Natural killer cell treated with Interleukin-12 subunit alpha and Interleukin-12 subunit beta and Interleukin-15 and Interleukin-18, amount 100 ng/mL, for 72 hours (primary cell): ENCODE measurements around the gene TLR6. TPM values are rescaled to one million over a fixed set of nuclear protein-coding genes. Genes with fewer than 3 reads are reported as not detected.
"Not testable (repeated sequence)": the region's sequence is repeated elsewhere in the genome, so short reads cannot be mapped to it uniquely, and the experiment has no call there.

Experiments
- ATAC-seq, 2 donors: fragments of 150-1000 bp; cut with Tn5 transposase in 1 of 2; sonication (Bioruptor Pico), chemical (Tn5 transposase) in 1 of 2; 2 replicates each; pipeline ENCODE4 v1.10.0; 2021
- DNase-seq: peaks from one replicate; pipeline ENCODE4 v3.0.0; 2022; ENCODE audit warnings: low spot score
- H3K27ac Mint-ChIP-seq, 2 donors: 1 replicate in 1 of 2; 2 replicates in 1 of 2; pipeline ENCODE4 v1.8.0; 2022; ENCODE audit warnings: mixed read lengths in 2 of 2, mild to moderate bottlenecking in 1 of 2, moderate library complexity in 1 of 2
- H3K27me3 Mint-ChIP-seq, 2 donors: 1 replicate in 1 of 2; 2 replicates in 1 of 2; pipeline ENCODE4 v1.8.0; 2022; ENCODE audit warnings: mixed read lengths in 2 of 2
- H3K36me3 Mint-ChIP-seq: one replicate; pipeline ENCODE4 v1.8.0; 2022; ENCODE audit warnings: mixed read lengths
- H3K4me1 Mint-ChIP-seq, 2 donors: 1 replicate in 1 of 2; 2 replicates in 1 of 2; pipeline ENCODE4 v1.8.0; 2022; ENCODE audit warnings: low read depth in 2 of 2, mixed read lengths in 2 of 2, mild to moderate bottlenecking in 1 of 2
- H3K4me3 Mint-ChIP-seq: one replicate; pipeline ENCODE4 v1.8.0; 2022; ENCODE audit warnings: mixed read lengths
- H3K9me3 Mint-ChIP-seq: 2 replicates; pipeline ENCODE4 v1.8.0; 2022; ENCODE audit warnings: mixed read lengths
- total RNA-seq, 2 donors: library from RNA; stranded (reverse); gene quantifications; one replicate each; pipeline ENCODE4 v1.2.3, GENCODE V29; 2022

The TLR6 gene
- total RNA-seq, 2 donors from 2014 or later: 4.4 to 4.5 TPM

DNA sequence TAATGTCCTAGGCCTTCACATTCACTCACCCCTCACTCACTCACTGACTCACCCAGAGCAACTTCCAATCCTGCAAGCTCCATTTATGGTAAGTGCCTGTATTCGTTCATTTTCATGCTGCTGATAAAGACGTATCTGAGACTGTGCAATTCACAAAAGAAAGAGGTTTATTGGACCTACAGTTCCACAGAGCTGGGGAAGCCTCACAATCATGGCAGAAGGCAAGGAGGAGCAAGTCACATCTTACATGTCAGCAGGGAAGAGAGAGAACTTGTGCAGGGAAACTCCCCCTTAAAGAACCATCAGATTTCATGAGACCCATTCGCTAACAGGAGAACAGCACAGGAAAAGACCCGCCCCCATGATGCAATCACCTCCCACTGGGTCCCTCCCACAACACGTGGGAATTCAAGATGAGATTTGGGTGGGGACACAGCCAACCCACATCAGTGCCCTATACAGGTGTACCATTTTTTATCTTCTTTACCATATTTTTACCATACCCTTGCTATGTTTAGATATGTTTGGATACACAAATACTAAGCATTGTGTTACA lies 33.8 kb downstream of the TLR6 start:
- ATAC-seq: no peak
- peaks cover 20 to 28% of the 10 kb centered on the region in 2 donors for H3K4me1 Mint-ChIP-seq

DNA sequence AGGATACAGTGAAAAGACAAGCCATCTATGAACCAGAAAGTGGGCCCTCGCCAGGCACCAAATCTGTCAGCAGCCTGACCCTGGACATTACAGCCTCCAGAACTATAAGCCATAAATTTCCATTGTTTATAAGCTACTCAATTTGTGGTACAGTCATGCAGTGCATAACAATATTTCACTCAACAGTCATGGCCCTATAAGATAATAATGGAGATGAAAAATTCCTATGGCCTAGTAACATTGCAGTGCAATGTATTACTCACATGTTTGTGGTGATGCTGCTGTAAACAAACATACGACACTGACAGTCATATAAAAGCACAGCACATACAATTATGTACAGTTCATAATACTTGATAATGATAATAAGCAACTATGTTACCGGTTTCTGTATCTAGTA lies 34.9 kb downstream of the TLR6 start:
- Mint-ChIP-seq H3K9me3 (peaks cover 3% of the 10 kb centered on the region), H3K4me3 (no peak overlapping the region), H3K27ac (no peak overlapping the region), H3K36me3 (peaks cover 16% of the 10 kb centered on the region), H3K4me1 (peaks cover 20 to 28% of the 10 kb centered on the region in 2 donors), H3K27me3 (no peaks in the 10 kb centered on the region)
- DNase-seq (no peak), ATAC-seq (no peak)

More for the DNA sequence above, 33.8 kb downstream of the TLR6 start:
- Mint-ChIP-seq H3K36me3 (peaks cover 16% of the 10 kb centered on the region), H3K9me3 (peaks cover 3% of the 10 kb centered on the region), H3K27ac (peak overlapping the region in 1 of 2 donors; percentile 25), H3K4me3 (no peak overlapping the region), H3K27me3 (no peaks in the 10 kb centered on the region)
- DNase-seq: no peak

DNA sequence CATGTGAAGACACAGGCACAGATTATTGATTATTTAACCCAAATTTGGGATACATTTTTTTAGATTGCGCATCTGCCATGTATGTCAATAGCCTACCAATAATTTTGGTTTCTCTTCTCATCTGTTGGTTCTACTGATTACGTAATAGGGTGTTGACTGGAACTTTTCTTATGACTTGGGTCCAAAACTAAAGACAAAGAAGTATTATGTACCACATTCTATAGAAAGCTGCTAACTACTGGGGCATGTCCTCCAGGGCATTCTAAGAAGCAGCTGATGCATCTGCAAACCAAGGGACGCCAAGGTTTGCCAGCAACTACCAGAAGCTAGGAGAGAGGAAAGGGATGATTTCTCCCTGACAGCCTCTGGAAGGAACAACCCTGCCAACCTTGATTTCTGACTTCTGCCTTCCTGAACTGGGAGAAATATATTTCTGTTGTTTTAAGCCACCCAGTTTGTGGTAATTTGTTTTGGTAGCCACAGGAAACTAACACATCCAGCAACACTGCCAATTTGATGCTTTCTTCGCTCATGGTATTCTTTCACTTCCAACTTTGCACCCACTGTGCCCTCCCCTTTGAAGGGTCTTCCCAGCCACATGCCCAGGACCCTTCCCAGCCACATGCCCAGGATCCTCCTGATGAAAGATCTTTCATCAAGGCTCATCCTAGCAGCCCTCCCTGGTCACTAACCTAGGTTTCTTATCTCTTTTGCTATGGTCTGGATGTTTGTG lies 36.1 kb downstream of the TLR6 start:
- ATAC-seq (peak; percentile 64 to 76), DNase-seq (no peak)
- H3K9me3 Mint-ChIP-seq: peaks cover 3% of the 10 kb centered on the region
- H3K27me3 Mint-ChIP-seq: no peaks in the 10 kb centered on the region
- H3K4me3 Mint-ChIP-seq: peak overlapping the region; percentile 72
- H3K36me3 Mint-ChIP-seq: peaks cover 19% of the 10 kb centered on the region
- peak overlapping the region; percentile 68 to 71 for H3K27ac Mint-ChIP-seq
- H3K4me1 Mint-ChIP-seq: peaks cover 20 to 28% of the 10 kb centered on the region in 2 donors

DNA sequence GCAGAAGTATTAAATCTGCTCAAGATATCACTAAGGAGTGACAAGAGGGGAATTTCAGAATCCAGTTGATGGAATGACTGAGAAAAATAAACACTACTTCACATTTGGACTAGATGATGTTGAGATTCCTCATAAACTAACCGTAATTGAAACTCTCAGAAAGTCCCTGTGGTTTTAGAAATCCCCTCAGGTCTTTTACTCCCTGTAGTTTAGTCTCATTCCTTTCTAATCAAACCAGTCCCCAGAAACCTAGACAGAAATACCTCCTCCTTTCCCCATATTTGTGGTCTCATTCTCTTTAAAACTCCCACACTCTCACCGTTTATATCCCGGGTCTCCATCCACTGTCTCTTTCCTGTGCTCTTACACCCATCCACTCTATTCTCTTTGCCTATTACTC lies 37.0 kb downstream of the TLR6 start:
- no peak for DNase-seq
- peak overlapping the region; percentile 68 to 71 for H3K27ac Mint-ChIP-seq
- ATAC-seq: peak; percentile 58 to 76
- H3K9me3 Mint-ChIP-seq: peaks cover 3% of the 10 kb centered on the region
- peaks cover 20 to 28% of the 10 kb centered on the region in 2 donors for H3K4me1 Mint-ChIP-seq
- H3K4me3 Mint-ChIP-seq: peak overlapping the region; percentile 72
- no peaks in the 10 kb centered on the region for H3K27me3 Mint-ChIP-seq
- peaks cover 19% of the 10 kb centered on the region for H3K36me3 Mint-ChIP-seq

DNA sequence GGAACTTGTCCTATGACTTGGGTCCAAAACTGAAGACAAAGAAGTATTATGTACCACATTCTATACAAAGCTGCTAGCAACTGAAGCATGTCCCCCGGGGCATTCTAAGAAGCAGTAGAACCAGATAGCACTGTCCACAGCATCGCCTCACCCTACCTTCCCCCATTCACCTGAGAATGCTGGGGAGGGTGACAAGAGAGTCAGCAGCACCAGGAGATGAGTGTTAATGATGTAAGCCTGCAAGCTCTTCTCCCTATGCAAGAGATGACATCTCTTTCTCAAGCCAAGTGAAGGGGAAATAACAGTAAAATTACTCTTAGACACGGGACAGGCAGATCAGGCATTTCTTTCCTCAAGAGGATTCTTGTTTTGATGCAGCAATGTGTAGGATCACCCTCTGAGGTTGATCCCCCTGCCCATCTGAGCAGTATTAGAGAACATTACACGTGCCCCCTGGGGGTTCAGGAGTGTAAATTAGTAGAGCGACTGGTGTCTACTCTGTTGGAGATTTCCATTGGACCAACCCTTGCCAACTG lies 38.1 kb downstream of the TLR6 start:
- H3K4me3 Mint-ChIP-seq: no peak overlapping the region
- no peak for DNase-seq
- no peaks in the 10 kb centered on the region for H3K27me3 Mint-ChIP-seq
- peak overlapping the region in 1 of 2 donors; percentile 35 for H3K27ac Mint-ChIP-seq
- H3K9me3 Mint-ChIP-seq: peaks cover 3% of the 10 kb centered on the region
- no peak for ATAC-seq
- H3K4me1 Mint-ChIP-seq: peaks cover 20 to 29% of the 10 kb centered on the region in 2 donors
- peaks cover 19% of the 10 kb centered on the region for H3K36me3 Mint-ChIP-seq

DNA sequence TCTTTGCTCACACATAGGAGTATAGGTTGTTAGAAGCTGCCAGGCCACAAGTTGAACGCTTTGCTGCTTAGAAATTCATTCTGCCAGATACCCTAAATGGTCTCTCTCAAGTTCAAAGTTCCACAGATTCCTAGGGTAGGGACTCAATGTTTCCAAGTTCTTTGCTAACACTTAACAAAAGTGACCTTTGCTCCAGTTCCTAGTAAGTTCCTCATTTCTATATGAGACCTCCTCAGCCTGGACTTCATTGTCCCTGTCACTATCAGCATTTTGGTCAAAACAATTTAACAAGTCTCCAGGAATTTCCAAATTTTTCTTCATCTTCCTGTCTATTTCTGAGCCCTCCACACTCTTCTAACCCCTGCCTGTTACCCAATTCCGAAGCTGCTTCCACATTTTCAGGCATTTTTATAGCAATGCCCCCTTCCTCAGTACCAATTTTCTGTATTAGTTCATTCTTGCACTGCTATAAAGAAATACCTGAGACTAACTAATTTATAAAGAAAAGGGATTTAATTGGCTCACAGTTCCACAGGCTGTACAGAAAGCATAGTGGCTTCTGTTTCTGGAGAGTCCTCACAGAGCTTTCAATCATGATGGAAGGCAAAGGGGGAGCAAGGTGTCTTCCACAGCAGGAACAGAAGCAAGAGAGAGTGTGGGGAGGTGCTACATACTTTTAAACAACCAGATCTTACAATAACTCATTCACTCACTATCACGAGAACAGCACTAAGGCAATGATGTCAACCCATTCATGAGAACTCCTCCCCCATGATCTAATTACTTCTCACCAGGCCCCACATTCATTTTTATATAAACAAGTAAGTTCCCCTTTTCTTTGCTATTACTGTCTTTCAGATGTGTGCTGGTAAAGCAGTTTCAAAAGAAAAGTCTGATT lies 40.5 kb downstream of the TLR6 start:
- no peaks in the 10 kb centered on the region for H3K27me3 Mint-ChIP-seq
- no peaks in the 10 kb centered on the region for H3K9me3 Mint-ChIP-seq
- peaks cover 8% of the 10 kb centered on the region for H3K36me3 Mint-ChIP-seq
- no peak for ATAC-seq
- H3K27ac Mint-ChIP-seq: no peak overlapping the region
- DNase-seq: no peak
- peaks cover 20 to 30% of the 10 kb centered on the region in 2 donors for H3K4me1 Mint-ChIP-seq
- H3K4me3 Mint-ChIP-seq: no peak overlapping the region

DNA sequence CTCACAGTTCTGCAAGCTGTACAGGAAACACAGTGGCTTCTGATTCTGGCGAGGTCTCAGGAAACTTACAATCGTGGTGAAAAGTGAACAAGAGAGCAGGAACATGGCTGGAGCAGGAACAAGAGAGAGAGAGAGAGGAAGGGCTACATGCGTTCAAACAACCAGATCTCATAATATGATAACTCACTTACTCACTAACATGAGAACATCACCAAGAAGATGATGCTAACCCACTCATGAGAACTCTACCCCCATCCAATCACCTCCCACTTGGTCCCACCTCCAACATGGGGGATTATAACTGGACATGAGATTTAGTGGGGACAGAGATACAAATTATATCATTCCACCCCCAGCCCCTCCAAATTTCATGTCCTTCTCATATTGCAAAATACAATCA lies 42.2 kb downstream of the TLR6 start:
- H3K4me3 Mint-ChIP-seq: no peak overlapping the region
- H3K27ac Mint-ChIP-seq: no peak overlapping the region
- ATAC-seq: no peak

DNA sequence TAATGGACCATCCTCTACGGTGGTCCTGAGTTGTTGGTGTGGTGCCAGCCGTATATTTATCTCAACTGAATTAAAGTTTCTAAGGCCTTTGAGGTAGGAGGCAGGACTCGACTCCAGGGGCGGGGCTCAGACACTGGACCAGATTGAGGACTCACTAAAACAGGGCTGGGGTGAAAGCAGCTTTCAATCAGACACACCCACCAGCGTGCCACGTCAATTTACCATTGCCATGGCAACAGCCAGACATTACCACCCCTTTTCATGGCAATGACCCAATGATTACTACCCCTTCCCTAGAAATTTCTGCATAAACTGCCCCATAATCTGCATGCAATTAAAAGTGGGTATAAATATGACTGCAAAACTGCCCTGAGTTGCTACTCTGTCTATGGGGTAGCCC lies 45.3 kb downstream of the TLR6 start:
- H3K27me3 Mint-ChIP-seq: no peaks in the 10 kb centered on the region
- no peak overlapping the region for H3K4me3 Mint-ChIP-seq
- H3K36me3 Mint-ChIP-seq: peaks cover 7% of the 10 kb centered on the region
- ATAC-seq (no peak), DNase-seq (no peak)
- H3K27ac Mint-ChIP-seq: no peak overlapping the region
- H3K4me1 Mint-ChIP-seq: peaks cover 0 to 5% of the 10 kb centered on the region in 2 donors
- H3K9me3 Mint-ChIP-seq: no peaks in the 10 kb centered on the region

More for the DNA sequence above, 42.2 kb downstream of the TLR6 start:
- DNase-seq: no peak
- peaks cover 4 to 14% of the 10 kb centered on the region in 2 donors for H3K4me1 Mint-ChIP-seq
- H3K36me3 Mint-ChIP-seq: peaks cover 8% of the 10 kb centered on the region
- H3K9me3 Mint-ChIP-seq: no peaks in the 10 kb centered on the region
- H3K27me3 Mint-ChIP-seq: no peaks in the 10 kb centered on the region

DNA sequence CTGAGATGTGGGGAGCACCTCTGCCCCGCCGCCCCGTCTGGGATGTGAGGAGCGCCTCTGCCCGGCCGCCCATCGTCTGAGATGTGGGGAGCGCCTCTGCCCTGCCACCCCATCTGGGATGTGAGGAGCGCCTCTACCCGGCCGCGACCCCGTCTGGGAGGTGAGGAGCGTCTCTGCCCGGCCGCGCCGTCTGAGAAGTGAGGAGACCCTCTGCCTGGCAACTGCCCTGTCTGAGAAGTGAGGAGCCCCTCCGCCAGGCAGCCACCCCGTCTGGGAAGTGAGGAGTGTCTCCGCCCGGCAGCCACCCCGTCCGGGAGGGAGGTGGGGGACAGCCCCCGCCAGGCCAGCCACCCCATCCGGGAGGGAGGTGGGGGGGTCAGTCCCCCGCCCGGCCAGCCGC lies 49.2 kb downstream of the TLR6 start:
- H3K27me3 Mint-ChIP-seq, H3K9me3 Mint-ChIP-seq, H3K4me3 Mint-ChIP-seq, DNase-seq, H3K27ac Mint-ChIP-seq, ATAC-seq: not testable (repeated sequence)
- Mint-ChIP-seq H3K36me3 (peaks cover 10% of the 10 kb centered on the region), H3K4me1 (peaks cover 23 to 34% of the 10 kb centered on the region in 2 donors)

DNA sequence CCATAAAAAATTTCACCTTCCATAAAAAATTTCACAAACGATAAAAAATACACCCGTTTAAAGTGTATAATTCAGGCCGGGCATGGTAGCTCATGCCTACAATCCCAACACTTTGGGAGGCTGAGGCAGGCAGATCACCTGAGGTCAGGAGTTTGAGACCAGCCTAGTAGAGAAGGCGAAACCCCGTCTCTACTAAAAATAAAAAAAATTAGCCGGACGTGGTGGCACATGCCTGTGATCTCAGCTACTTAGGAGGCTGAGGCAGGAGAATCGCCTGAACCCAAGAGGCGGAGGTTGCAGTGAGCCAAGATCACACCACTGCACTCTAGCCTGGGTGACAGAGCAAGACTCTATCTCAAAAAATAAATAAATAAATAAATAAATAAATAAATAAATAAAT lies 50.4 kb downstream of the TLR6 start:
- peak overlapping the region; percentile 93 for H3K4me3 Mint-ChIP-seq
- ATAC-seq: not testable (repeated sequence)
- peak overlapping the region; percentile 92 to 96 for H3K27ac Mint-ChIP-seq

DNA sequence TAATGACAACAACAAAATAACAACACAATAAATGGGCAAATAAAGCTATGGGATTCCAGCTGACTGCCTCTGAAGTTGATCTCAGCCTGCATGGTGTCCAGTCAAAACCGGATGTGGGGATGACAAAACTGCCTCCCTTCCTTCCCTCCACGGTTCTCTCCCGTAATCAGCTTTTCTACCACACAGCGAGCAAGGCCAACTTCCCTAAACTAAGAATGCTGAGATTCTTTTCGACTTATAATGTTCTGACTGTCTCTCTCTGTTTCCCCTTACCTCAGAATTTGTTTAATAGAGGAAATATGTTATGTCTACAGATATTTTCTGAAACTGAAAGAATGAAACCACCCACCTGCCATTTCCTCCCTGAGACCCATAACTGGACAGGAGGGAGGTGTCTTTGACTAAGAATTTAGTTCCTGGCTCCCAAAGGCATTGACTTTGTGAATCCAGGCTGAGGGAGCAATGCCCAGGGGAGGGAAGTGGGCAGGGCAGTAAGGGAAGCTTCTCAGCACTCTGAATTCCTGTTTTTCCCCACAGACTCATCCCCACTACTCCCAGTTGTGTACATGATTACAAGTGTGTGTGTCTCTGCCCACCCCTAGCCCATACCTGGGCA lies 51.0 kb downstream of the TLR6 start:
- Mint-ChIP-seq H3K27ac (peak overlapping the region; percentile 92 to 96), H3K4me1 (peaks cover 27 to 39% of the 10 kb centered on the region in 2 donors), H3K4me3 (peak overlapping the region; percentile 93), H3K27me3 (no peaks in the 10 kb centered on the region), H3K36me3 (peaks cover 24% of the 10 kb centered on the region), H3K9me3 (peaks cover 5% of the 10 kb centered on the region)
- DNase-seq (no peak), ATAC-seq (peak; percentile 70 to 78)

More for the DNA sequence above, 50.4 kb downstream of the TLR6 start:
- not testable (repeated sequence) for H3K27me3 Mint-ChIP-seq, H3K9me3 Mint-ChIP-seq, DNase-seq
- Mint-ChIP-seq H3K36me3 (peaks cover 17% of the 10 kb centered on the region), H3K4me1 (peaks cover 27 to 39% of the 10 kb centered on the region in 2 donors)

DNA sequence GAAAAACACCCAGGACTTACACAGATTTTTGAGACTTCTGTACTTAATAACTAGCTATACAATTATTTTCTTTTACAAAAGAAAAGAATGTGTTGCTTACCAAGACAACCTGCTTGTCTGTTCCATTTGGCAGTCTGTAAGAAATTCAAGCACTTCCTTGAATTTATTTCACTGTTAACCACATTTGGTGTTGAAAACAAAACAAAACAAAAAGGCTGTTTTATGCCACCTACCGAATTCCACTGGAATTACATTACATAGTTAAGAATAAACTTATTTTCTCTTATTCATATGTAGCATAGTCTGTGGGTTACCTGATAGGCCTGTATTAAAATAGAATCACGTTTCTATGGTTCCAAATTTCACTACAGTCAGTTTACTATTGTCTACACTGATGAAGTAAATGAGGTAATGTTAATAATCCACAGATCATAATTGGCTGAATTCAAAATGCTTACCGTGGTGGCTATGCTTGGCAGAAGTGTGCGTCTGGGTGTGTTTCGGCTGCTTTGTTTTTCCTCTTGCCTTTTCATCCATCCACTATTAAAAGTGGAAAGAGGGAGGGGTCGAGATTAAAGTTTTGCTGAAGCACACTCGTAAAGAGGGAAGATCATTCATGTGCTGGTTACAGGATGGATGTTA lies 51.8 kb downstream of the TLR6 start, which contains the start of gene TLR1:
Gene TLR1, minus strand, starts transcription at position 138 of the 642 bp plus-strand sequence. CDS start 5,960 bp downstream, outside the sequence.
- H3K36me3 Mint-ChIP-seq: peaks cover 32% of the 10 kb centered on the region
- H3K4me3 Mint-ChIP-seq: peak within 1 kb of the TSS; percentile 93
- peaks cover 30 to 39% of the 10 kb centered on the region in 2 donors for H3K4me1 Mint-ChIP-seq
- DNase-seq: no peak
- H3K27me3 Mint-ChIP-seq: no peaks in the 10 kb centered on the region
- peak within 1 kb of the TSS; percentile 92 to 96 for H3K27ac Mint-ChIP-seq
- peak; percentile 68 to 77 for ATAC-seq
- H3K9me3 Mint-ChIP-seq: peaks cover 9% of the 10 kb centered on the region
